Left lung (tissue), 10 donors: Measurements from ENCODE around the gene CHERP. TPM values are rescaled to one million over a fixed set of nuclear protein-coding genes. Genes with fewer than 3 reads are reported as not detected.
"Not testable (repeated sequence)": the region's sequence is repeated elsewhere in the genome, so short reads cannot be mapped to it uniquely, and the experiment has no call there.

ENCODE experiments used
- ATAC-seq: fragments of 200-7000 bp; cut with Tn5 transposase; one replicate; pipeline ENCODE4 v1.9.1; 2020; ENCODE audit warnings: moderate library complexity
- DNase-seq, 4 donors: peaks; one replicate each; pipeline ENCODE4 v3.0.0-alpha.2; 2013 to 2020
- H3K27ac ChIP-seq, 2 donors: fragments of 200-600 bp; sonication (generic) in 1 of 2; one replicate each; pipeline versions ENCODE4 v1.5.0 to v1.8.0; 2020 to 2021
- H3K27me3 ChIP-seq, 2 donors: fragments of 200-600 bp; sonication (generic) in 1 of 2; one replicate each; pipeline versions ENCODE4 v1.5.0 to v1.8.0; 2020 to 2021
- H3K36me3 ChIP-seq, 2 donors: fragments of 200-600 bp; sonication (generic) in 1 of 2; one replicate each; pipeline versions ENCODE4 v1.5.0 to v1.8.0; 2020 to 2021
- H3K4me1 ChIP-seq, 2 donors: fragments of 200-600 bp; one replicate each; pipeline ENCODE4 v1.8.0; 2021
- H3K4me3 ChIP-seq, 2 donors: fragments of 200-600 bp; sonication (generic) in 1 of 2; one replicate each; pipeline versions ENCODE4 v1.5.0 to v1.8.0; 2020 to 2021; ENCODE audit warnings: mild to moderate bottlenecking in 1 of 2
- H3K9me3 ChIP-seq, 2 donors: fragments of 200-600 bp; sonication (generic) in 1 of 2; one replicate each; pipeline versions ENCODE4 v1.5.0 to v1.8.0; 2020 to 2021
- intact Hi-C, 2 donors: fragments of 100-400 bp; cut with DNase I; formaldehyde crosslinking; loops; one replicate each; pipeline versions ENCODE4 v1.11.2 to v1.14.2; 2022
- polyA plus RNA-seq, 6 donors: library from polyadenylated mRNA; unstranded; fragments of 120-200 nt; gene quantifications; one replicate each; pipeline ENCODE4 v1.2.1, GENCODE V29; 2013; ENCODE audit not compliant: insufficient read length in 6 of 6
- total RNA-seq, 2 donors: library from RNA; stranded (reverse); fragmentation: NEBNext Ultra II Directional; extraction: Animal tissue kit (Norgen Biotek cat#: 25700); gene quantifications; one replicate each; pipeline ENCODE4 v1.2.1, GENCODE V29; 2021
- TF ChIP-seq, protein P1 (sequence below), 2 donors: fragments of 200-600 bp; sonication (generic) in 1 of 2; IDR thresholded peaks; one replicate each; pipeline versions ENCODE4 v1.5.0 to v1.8.0; 2021; ENCODE audit warnings: antibody characterized with exemption in 2 of 2
- donor health status: DM: no; HTN: yes; CAD: no.
- donor health status: DM: no; HTN: no; CAD: no.

CHERP gene
- total and polyA plus RNA-seq, 8 donors, result 28.1 to 52.3 (median 40.3) TPM

DNA sequence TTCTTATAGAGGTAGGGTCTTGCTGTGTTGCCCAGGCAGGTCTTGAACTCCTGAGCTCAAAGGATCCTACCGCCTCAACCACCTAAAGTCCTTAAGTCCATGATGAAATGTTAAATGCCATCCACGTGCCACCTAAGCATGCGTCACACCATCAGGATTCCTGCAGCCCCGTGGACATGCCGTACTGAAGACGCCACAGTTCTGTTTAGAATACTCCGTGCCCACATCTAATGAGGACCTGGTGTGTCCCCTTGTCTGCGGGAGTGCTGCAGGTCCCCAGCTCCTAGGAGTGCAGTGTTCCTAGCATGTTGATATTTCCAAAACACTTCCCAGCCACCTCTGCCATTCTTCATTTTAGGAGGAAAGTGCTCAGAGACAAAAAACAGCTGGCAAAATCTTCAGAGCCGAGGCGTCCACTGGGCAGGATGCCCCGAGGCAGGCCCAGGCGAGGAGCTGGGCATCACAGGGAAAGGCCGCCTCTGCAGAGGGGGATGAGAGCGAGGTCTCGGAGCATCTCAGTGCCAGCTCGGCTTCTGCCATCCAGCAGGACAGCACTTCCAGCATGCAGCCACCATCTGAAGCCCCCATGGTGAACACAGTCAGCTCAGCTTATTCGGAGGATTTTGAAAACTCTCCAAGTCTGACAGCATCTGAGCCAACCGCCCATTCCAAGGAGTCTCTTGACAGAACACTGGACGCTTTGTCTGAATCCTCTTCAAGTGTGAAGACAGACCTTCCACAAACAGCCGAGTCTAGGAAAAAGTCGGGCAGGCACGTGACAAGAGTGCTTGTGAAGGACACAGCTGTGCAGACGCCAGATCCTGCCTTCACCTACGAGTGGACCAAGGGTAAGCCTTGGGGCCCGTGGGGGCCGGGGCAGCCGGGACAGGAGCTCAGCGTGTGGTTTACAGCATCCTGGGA is 32.8 kb downstream of the CHERP start:
- TF ChIP-seq, protein P1, sequence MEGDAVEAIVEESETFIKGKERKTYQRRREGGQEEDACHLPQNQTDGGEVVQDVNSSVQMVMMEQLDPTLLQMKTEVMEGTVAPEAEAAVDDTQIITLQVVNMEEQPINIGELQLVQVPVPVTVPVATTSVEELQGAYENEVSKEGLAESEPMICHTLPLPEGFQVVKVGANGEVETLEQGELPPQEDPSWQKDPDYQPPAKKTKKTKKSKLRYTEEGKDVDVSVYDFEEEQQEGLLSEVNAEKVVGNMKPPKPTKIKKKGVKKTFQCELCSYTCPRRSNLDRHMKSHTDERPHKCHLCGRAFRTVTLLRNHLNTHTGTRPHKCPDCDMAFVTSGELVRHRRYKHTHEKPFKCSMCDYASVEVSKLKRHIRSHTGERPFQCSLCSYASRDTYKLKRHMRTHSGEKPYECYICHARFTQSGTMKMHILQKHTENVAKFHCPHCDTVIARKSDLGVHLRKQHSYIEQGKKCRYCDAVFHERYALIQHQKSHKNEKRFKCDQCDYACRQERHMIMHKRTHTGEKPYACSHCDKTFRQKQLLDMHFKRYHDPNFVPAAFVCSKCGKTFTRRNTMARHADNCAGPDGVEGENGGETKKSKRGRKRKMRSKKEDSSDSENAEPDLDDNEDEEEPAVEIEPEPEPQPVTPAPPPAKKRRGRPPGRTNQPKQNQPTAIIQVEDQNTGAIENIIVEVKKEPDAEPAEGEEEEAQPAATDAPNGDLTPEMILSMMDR (IDR thresholded peaks at IDR 0.05), result no peak
- Histone ChIP-seq H3K27ac (peak overlapping the region in 1 of 2 donors; percentile 5), H3K36me3 (peaks cover 0 to 52% of the 10 kb centered on the region in 2 donors), H3K27me3 (no peaks in the 10 kb centered on the region), H3K9me3 (no peaks in the 10 kb centered on the region), H3K4me1 (no peaks in the 10 kb centered on the region), H3K4me3 (no peak overlapping the region)
- DNase-seq (peak in 2 of 4 donors; percentile 61 to 77), ATAC-seq (peak; percentile 37)
- intact Hi-C loops, result no loop called here

DNA sequence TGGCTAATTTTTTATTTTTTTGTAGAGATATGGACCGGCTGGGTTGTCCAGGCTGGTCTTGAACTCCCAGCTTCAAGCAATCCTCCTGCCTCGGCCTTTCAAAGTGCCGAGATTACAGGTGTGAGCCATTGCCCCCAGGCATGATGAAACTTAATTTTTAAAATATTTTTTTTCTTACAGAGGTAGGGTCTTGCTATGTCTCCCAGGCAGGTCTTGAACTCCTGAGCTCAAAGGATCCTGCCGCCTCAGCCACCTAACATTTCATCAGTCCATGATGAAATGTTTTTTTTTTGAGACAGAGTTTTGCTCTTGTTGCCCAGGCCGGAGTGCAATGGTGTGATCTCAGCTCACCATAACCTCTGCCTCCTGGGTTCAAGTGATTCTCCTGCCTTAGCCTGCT is 33.7 kb downstream of the CHERP start:
- ATAC-seq (no peak), DNase-seq (no peak)
- no peaks in the 10 kb centered on the region for H3K9me3 ChIP-seq
- TF ChIP-seq, protein P1 (IDR thresholded peaks at IDR 0.05), result no peak
- intact Hi-C loops, result no loop called here
- H3K36me3 ChIP-seq, result peaks cover 0 to 53% of the 10 kb centered on the region in 2 donors
- H3K4me1 ChIP-seq, result no peaks in the 10 kb centered on the region
- H3K27ac ChIP-seq, result no peak overlapping the region
- no peaks in the 10 kb centered on the region for H3K27me3 ChIP-seq
- H3K4me3 ChIP-seq, result no peak overlapping the region

DNA sequence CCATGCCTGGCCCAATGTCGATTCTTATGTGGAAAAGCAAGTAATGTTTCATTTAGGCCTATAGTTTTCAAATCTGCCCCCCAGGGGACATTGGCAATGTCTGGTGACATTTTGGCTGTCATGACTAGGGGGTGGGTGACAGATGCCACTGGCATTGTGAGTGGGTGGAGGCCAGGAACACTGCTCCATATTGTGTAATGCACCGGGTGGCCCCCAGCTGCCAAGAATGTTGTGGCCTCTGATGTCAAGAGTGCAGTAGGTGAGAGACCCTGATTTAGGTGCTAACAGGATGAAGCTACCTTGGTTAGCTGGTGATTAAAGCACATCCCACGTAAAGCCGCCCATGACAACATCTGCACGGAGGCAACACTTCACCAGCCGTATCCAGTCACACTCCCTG is 35.3 kb downstream of the CHERP start:
- no peak overlapping the region for H3K4me3 ChIP-seq
- H3K27ac ChIP-seq, result no peak overlapping the region
- H3K36me3 ChIP-seq, result peaks cover 0 to 52% of the 10 kb centered on the region in 2 donors
- H3K9me3 ChIP-seq, result no peaks in the 10 kb centered on the region
- intact Hi-C loops, result no loop called here
- TF ChIP-seq, protein P1 (IDR thresholded peaks at IDR 0.05), result no peak
- DNase-seq (no peak), ATAC-seq (no peak)
- no peaks in the 10 kb centered on the region for H3K27me3 ChIP-seq
- no peaks in the 10 kb centered on the region for H3K4me1 ChIP-seq

DNA sequence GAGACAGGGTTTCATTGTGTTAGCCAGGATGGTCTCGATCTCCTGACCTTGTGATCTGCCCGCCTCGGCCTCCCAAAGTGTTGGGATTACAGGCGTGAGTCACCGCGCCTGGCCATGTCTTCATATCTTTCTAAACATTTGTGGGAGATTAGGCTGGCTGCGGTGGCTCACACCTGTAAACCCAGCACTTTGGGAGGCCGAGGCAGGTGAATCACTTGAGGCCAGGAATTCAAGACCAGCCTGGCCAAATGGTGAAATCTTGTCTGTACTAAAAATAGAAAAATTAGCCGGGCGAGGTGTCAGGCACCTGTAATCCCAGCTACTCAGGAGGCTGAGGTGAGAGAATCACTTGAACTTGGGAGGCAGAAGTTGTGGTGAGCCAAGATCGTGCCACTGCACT is 36.1 kb downstream of the CHERP start:
- H3K27ac ChIP-seq, H3K4me1 ChIP-seq, DNase-seq, H3K4me3 ChIP-seq, ATAC-seq, intact Hi-C loops, H3K9me3 ChIP-seq, H3K27me3 ChIP-seq: not testable (repeated sequence)
- H3K36me3 ChIP-seq, result peaks cover 0 to 54% of the 10 kb centered on the region in 2 donors

DNA sequence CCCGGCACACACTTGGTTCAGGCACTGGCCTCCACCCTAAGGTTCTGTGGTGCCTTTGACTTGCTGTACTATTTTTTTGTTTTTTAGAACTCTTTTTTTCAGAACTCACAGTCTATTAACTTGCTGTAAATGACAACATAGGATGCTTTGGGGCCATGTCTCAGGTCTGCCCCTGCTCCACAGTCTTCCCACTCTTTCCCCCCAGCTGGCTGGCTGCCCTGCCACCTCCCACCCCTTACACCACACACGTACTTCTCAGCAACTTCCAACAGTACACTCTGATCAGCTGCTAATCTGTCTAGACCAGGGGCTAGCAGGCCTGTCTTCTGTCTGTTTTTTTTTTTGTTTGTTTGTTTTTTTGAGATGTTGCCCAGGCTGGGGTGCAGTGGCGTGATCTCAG is 38.0 kb downstream of the CHERP start:
- Histone ChIP-seq H3K4me3 (no peak overlapping the region), H3K27me3 (no peaks in the 10 kb centered on the region), H3K36me3 (peaks cover 0 to 41% of the 10 kb centered on the region in 2 donors), H3K9me3 (no peaks in the 10 kb centered on the region), H3K27ac (no peak overlapping the region), H3K4me1 (no peaks in the 10 kb centered on the region)
- TF ChIP-seq, protein P1 (IDR thresholded peaks at IDR 0.05), result no peak
- no peak for DNase-seq
- ATAC-seq, result no peak
- intact Hi-C loops, result no loop called here
